Glutamatergic neuron (in vitro differentiated cells): ENCODE data around the gene SLIT3. TPM values are rescaled to one million over a fixed set of nuclear protein-coding genes. Genes with fewer than 3 reads are reported as not detected.

Experiments used
- DNase-seq: peaks from one replicate; pipeline ENCODE4 v3.0.0; 2022
- H3K27ac Mint-ChIP-seq: one replicate; pipeline ENCODE4 v1.8.0; 2020; ENCODE audit warnings: mild to moderate bottlenecking, mixed read lengths, inconsistent platforms; ENCODE audit not compliant: unreplicated experiment
- H3K27me3 Mint-ChIP-seq: one replicate; pipeline ENCODE4 v1.8.0; 2020; ENCODE audit warnings: mild to moderate bottlenecking, moderate library complexity, mixed read lengths, inconsistent platforms; ENCODE audit not compliant: unreplicated experiment
- H3K36me3 Mint-ChIP-seq: one replicate; pipeline ENCODE4 v1.8.0; 2020; ENCODE audit warnings: mild to moderate bottlenecking, mixed read lengths, inconsistent platforms; ENCODE audit not compliant: unreplicated experiment
- H3K4me1 Mint-ChIP-seq: one replicate; pipeline ENCODE4 v1.8.0; 2020; ENCODE audit warnings: mild to moderate bottlenecking, low read depth, mixed read lengths, inconsistent platforms; ENCODE audit not compliant: unreplicated experiment
- H3K4me3 Mint-ChIP-seq: one replicate; pipeline ENCODE4 v1.8.0; 2020; ENCODE audit warnings: mild to moderate bottlenecking, mixed read lengths, inconsistent platforms; ENCODE audit not compliant: unreplicated experiment
- H3K9me3 Mint-ChIP-seq: one replicate; pipeline ENCODE4 v1.8.0; 2020; ENCODE audit warnings: mild to moderate bottlenecking, moderate library complexity, mixed read lengths, inconsistent platforms; ENCODE audit not compliant: unreplicated experiment
- total RNA-seq: library from RNA; stranded (reverse); fragmentation: NEBNext Ultra II Directional; extraction: Animal tissue kit (Norgen Biotek cat#: 25700); gene quantifications from one replicate; pipeline ENCODE4 v1.2.1, GENCODE V29; 2021; ENCODE audit not compliant: unreplicated experiment
- TF ChIP-seq, protein P1 (sequence below): fragments of 200-600 bp; sonication (generic); IDR thresholded peaks from one replicate; pipeline ENCODE4 v1.5.0; 2021; ENCODE audit not compliant: partially characterized antibody, unreplicated experiment

The SLIT3 gene
- total RNA-seq, 1 donor from 2014 or later, result 11.5 TPM

DNA sequence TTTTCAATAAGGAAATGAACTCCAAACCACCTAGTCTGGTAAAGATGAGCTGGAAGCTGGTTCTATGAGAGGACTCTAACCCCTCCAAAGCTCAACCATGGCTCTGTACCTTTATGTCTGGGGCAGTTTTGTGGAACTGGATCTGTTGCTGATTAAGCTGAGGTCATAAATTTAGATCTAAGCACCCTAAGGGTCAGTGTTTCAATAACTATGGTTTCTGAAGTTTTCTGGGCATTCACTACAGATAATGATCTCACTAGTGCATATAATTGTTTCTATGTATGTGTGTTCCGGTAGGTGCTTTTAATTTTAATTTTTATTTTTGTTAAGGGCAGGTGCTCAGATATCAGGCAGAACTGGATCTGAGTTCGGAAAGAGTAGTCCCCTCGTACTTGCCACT lies 463.1 kb downstream of the SLIT3 start:
- TF ChIP-seq, protein P1, sequence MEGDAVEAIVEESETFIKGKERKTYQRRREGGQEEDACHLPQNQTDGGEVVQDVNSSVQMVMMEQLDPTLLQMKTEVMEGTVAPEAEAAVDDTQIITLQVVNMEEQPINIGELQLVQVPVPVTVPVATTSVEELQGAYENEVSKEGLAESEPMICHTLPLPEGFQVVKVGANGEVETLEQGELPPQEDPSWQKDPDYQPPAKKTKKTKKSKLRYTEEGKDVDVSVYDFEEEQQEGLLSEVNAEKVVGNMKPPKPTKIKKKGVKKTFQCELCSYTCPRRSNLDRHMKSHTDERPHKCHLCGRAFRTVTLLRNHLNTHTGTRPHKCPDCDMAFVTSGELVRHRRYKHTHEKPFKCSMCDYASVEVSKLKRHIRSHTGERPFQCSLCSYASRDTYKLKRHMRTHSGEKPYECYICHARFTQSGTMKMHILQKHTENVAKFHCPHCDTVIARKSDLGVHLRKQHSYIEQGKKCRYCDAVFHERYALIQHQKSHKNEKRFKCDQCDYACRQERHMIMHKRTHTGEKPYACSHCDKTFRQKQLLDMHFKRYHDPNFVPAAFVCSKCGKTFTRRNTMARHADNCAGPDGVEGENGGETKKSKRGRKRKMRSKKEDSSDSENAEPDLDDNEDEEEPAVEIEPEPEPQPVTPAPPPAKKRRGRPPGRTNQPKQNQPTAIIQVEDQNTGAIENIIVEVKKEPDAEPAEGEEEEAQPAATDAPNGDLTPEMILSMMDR, result no peak
- peaks cover 8% of the 10 kb centered on the region for H3K27me3 Mint-ChIP-seq
- H3K9me3 Mint-ChIP-seq, result no peaks in the 10 kb centered on the region
- no peaks in the 10 kb centered on the region for H3K36me3 Mint-ChIP-seq
- no peak overlapping the region for H3K27ac Mint-ChIP-seq
- H3K4me3 Mint-ChIP-seq, result no peak overlapping the region
- peaks cover 13% of the 10 kb centered on the region for H3K4me1 Mint-ChIP-seq
- no peak for DNase-seq

DNA sequence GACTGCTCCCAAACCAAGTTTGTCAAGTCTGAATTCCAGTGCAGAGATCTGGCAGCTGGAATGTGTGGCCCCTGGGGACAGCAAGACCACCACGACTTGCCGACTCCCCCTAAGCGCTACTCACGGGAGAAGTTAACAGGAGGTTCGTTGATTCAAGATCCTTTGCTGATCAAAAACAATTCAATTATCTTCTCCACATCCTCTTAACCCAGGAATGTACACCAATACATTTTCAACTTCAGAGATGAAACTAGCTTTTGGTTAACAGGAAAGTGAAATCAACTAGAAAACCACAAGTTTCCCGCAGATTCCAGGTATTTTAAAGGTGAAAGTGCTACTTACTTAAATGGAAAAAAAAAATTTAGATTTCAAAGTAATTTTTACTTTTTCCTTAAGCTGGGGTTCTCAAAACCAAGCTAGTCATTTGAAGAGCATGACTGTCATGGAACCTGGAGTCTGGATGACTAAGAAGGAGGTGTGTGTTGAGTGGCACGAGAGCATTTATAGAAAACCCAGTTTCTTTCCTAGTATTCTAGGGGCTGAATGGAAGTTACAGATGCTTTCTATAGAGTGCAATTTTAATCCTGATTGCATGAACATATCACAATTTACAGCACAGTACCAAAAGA lies 464.2 kb downstream of the SLIT3 start:
- Mint-ChIP-seq H3K9me3 (no peaks in the 10 kb centered on the region), H3K36me3 (no peaks in the 10 kb centered on the region), H3K4me1 (peaks cover 8% of the 10 kb centered on the region), H3K27me3 (peaks cover 2% of the 10 kb centered on the region), H3K4me3 (no peak overlapping the region), H3K27ac (no peak overlapping the region)
- TF ChIP-seq, protein P1, result no peak
- DNase-seq, result no peak

DNA sequence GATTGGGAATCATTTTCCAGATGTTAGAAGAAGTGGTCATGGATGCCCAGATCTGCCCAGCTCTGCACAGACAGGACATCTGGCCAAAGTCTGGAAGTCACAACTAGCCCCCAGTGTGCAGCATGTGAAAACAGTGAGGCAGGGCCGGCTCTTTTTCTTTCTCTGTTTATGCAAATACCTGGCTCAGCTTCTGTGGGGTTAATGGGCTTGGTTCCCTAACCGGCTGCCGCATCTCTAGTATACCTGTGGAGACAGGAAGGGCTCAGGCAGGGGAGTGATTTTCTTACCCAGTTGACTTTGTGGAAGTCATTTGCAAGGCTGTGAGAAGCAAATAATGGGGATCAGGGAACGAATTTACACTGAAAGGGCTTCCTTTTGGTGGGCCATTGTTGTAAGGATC lies 467.0 kb downstream of the SLIT3 start:
- Mint-ChIP-seq H3K36me3 (no peaks in the 10 kb centered on the region), H3K4me3 (no peak overlapping the region), H3K27ac (no peak overlapping the region), H3K27me3 (peaks cover 6% of the 10 kb centered on the region), H3K4me1 (peaks cover 24% of the 10 kb centered on the region), H3K9me3 (no peaks in the 10 kb centered on the region)
- no peak for DNase-seq
- TF ChIP-seq, protein P1, result no peak

DNA sequence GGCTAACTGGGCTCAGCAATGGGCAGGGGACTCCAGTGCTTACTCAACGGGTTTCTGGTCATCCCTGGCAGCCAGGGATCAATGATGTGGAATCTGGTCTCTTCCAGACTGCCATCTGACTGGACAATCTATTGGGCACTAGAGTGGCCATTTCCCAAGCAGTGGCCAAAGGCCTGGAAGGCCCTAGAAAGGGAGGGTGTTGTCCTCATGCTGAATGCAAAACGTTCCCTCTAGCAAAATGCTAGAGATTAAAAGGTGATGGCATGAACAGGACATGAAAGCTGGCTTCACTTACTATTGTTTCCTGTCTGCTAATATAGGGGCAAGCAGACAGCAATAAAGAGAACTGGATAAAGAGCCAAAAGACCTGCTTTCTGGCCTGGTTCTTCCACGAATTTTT lies 467.6 kb downstream of the SLIT3 start:
- Mint-ChIP-seq H3K27ac (no peak overlapping the region), H3K9me3 (no peaks in the 10 kb centered on the region), H3K4me1 (peaks cover 24% of the 10 kb centered on the region), H3K4me3 (no peak overlapping the region), H3K27me3 (peaks cover 4% of the 10 kb centered on the region), H3K36me3 (no peaks in the 10 kb centered on the region)
- DNase-seq, result no peak
- TF ChIP-seq, protein P1, result no peak

DNA sequence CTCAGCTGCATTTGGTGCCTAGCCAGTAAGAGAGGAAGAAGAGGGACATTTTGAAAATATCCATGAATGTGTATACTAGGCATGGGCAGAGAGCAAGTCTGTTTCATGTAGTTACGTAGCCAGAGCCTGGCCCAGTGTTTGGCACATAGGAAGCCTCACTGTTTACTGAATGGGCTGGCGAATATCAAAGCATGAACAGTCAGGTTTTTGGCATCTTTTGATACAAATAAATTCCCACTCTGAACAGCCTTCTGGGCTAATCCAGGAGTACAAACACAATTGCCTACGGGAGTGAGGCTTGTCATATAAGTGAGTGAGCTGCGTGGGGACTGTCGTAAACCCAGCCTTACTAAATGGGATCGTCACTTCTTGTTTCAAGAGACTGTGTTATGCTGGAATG lies 468.6 kb downstream of the SLIT3 start:
- no peak overlapping the region for H3K27ac Mint-ChIP-seq
- TF ChIP-seq, protein P1, result no peak
- peaks cover 24% of the 10 kb centered on the region for H3K4me1 Mint-ChIP-seq
- H3K27me3 Mint-ChIP-seq, result peaks cover 4% of the 10 kb centered on the region
- H3K36me3 Mint-ChIP-seq, result no peaks in the 10 kb centered on the region
- no peak overlapping the region for H3K4me3 Mint-ChIP-seq
- no peak for DNase-seq
- no peaks in the 10 kb centered on the region for H3K9me3 Mint-ChIP-seq
